ENCODE measurements around the gene FA2H.
"Not testable (repeated sequence)": the region's sequence is repeated elsewhere in the genome, so short reads cannot be mapped to it uniquely, and the experiment has no call there.

The FA2H gene

GRCh38 chr16:74743045-74743667 lies 31.5 kb downstream of the FA2H start:
- DNase-seq = no peak

GRCh38 chr16:74742051-74742481 lies 32.6 kb downstream of the FA2H start:
- DNase-seq = no peak

- no peak for DNase-seq
Observed at GRCh38 chr16:74740795-74741304, 33.8 kb downstream of the FA2H start.

GRCh38 chr16:74739275-74739674 lies 35.3 kb downstream of the FA2H start:
- no peak for DNase-seq

- DNase-seq = no peak
Observed at GRCh38 chr16:74738816-74739215, 35.8 kb downstream of the FA2H start.

- DNase-seq = no peak
Observed at GRCh38 chr16:74738113-74738541, 36.5 kb downstream of the FA2H start.

- DNase-seq = no peak
Observed at GRCh38 chr16:74737521-74737920, 37.1 kb downstream of the FA2H start.

- no peak for DNase-seq
Observed at GRCh38 chr16:74736531-74737157, 38.0 kb downstream of the FA2H start.

- DNase-seq = no peak
Observed at GRCh38 chr16:74735554-74735953, 39.1 kb downstream of the FA2H start.

- DNase-seq = no peak
Observed at GRCh38 chr16:74735162-74735452, 39.5 kb downstream of the FA2H start.

GRCh38 chr16:74734361-74735161 lies 40.1 kb downstream of the FA2H start:
- DNase-seq = no peak

- DNase-seq = no peak
Observed at GRCh38 chr16:74732707-74733350, 41.8 kb downstream of the FA2H start.

- no peak for DNase-seq
Observed at GRCh38 chr16:74731853-74732477, 42.7 kb downstream of the FA2H start.

- no peak for DNase-seq
Observed at GRCh38 chr16:74729783-74730683, 44.6 kb downstream of the FA2H start.

- DNase-seq = no peak
Observed at GRCh38 chr16:74727903-74728302, 46.7 kb downstream of the FA2H start.

GRCh38 chr16:74726716-74727115 lies 47.9 kb downstream of the FA2H start:
- DNase-seq = no peak

GRCh38 chr16:74725651-74726455 lies 48.8 kb downstream of the FA2H start:
- no peak for DNase-seq

- no peak for DNase-seq
Observed at GRCh38 chr16:74724820-74725549, 49.6 kb downstream of the FA2H start.

GRCh38 chr16:74723256-74723655 lies 51.4 kb downstream of the FA2H start:
- DNase-seq = no peak

- DNase-seq = not testable (repeated sequence)
Observed at GRCh38 chr16:74722156-74722555, 52.5 kb downstream of the FA2H start.

Measured in CD4-positive, alpha-beta T cell treated with Interferon gamma for 1 hour (primary cell).